HK-2 (cell line): ENCODE data around the gene MYRF.

ENCODE experiments used
- DNase-seq: peaks from one replicate; pipeline ENCODE4 v3.0.0-alpha.2; 2018; ENCODE audit not compliant: unreplicated experiment

MYRF gene

GRCh38 chr11:61718621-61719302 lies 33.7 kb upstream of the MYRF start:
- no peak for DNase-seq

GRCh38 chr11:61719978-61720377 lies 32.5 kb upstream of the MYRF start:
- DNase-seq: no peak

DNA sequence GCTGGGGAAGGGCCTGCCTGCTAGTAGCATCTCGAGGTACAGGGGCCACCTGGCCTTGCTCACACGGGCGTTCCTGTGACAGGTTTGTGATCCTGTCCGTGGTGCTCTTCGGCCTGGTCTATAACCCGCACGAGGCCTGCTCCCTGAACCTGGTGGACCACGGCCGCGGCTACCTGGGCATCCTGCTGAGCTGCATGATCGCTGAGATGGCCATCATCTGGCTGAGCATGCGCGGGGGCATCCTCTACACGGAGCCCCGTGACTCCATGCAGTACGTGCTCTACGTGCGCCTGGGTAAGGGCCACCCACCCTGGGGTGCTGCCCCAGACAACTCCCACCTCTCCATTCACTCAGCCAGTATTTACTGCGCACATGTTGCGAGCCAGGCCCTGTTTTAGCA lies 31.8 kb upstream of the MYRF start:
- DNase-seq: no peak

GRCh38 chr11:61724437-61724836 lies 28.0 kb upstream of the MYRF start:
- DNase-seq: no peak

DNA sequence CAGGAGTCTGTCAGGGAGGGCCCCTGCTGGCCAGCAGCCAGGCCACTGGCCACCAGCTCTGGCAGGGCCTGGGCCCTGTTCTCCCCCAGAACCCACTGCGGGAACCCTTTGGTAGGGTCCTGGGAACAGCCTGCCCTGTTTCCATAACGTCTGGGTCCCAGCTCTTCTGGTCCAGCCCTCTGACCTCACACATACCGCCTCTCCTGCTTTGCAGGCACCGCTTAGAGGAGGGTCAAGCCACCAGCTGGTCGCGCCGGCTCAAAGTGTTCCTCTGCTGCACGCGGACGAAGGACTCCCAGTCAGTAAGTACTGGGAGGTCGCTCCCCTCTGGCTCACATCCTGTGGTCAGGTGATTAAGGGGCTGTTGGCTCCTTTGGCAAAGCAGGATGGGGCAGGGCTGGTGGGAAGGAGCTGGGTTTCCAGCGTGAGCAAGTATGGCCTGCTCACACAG lies 26.6 kb upstream of the MYRF start:
- peak; percentile 63 for DNase-seq

GRCh38 chr11:61726775-61727174 lies 25.7 kb upstream of the MYRF start:
- no peak for DNase-seq

DNA sequence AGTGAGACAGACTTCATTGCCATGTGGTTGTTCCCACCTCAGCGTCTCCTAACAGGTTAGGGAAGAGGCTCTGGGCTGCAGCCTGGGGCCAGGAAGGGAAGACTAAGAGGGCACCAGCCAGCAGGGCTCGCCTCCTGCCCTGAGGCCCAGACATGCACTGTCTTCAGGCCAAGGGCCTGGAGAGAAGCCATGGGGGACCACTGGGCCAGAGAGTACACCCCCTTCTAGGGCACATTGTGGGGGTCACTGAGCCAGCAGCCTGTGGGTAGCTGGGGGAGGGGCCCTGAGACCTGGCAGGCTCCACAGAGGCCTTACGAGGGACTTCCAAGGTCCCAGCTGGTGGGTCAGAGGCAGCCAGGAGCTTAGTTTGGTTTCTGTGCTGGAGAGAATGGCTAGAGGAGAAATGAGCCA lies 25.0 kb upstream of the MYRF start:
- DNase-seq: no peak

DNA sequence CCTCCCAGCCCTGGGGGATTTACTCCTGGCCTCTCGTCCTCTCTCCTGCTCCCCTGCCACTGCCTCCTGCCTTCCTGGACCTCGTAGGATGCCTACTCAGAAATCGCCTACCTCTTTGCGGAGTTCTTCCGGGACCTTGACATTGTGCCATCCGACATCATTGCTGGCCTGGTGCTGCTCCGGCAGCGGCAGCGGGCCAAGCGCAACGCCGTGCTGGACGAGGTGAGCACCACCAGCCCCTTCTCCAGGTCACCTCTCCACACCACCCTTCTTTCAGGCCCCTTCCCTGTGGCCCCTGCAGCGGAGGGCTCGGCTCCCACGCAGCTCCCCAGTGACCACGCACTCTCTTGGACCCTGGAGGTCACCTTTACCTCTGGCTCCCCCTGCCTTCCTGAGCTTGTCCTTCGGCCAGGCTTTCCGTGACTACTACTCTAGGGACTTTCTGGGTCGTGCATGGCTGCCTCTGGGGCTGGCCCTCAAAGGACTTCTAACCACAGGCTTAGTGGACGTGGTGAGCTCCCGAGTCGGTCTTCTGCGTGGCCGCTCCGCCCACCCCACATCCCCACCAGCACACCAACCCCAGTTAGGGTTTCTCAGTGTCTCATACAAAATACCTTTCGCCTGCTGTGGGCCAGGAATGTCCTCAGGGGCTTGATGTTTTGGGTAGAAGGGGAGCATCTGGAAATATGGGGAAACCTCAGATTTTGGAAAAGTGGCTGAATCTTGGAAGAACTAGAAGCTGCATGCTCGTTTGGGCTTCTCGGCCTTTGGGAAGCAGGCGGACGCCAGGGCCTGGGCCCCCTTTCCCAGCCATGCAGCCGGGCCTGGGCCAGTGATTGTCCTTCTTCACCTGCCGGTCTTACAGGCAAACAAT lies 24.1 kb upstream of the MYRF start:
- peak; percentile 74 for DNase-seq

DNA sequence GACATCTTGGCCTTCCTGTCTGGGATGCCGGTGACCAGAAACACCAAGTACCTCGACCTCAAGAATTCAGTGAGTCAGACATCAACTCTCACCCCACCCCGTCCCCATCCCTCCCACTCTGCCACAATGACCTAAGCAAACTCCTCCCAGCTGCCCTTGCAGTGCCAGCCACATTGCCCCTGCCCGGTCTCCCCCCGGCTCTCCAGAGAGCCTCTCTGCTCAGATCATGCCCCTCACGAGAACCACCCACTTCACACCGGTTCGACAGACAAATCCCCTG lies 23.6 kb upstream of the MYRF start:
- peak; percentile 79 for DNase-seq

GRCh38 chr11:61730240-61730994 lies 22.0 kb upstream of the MYRF start:
- DNase-seq: peak; percentile 41

DNA sequence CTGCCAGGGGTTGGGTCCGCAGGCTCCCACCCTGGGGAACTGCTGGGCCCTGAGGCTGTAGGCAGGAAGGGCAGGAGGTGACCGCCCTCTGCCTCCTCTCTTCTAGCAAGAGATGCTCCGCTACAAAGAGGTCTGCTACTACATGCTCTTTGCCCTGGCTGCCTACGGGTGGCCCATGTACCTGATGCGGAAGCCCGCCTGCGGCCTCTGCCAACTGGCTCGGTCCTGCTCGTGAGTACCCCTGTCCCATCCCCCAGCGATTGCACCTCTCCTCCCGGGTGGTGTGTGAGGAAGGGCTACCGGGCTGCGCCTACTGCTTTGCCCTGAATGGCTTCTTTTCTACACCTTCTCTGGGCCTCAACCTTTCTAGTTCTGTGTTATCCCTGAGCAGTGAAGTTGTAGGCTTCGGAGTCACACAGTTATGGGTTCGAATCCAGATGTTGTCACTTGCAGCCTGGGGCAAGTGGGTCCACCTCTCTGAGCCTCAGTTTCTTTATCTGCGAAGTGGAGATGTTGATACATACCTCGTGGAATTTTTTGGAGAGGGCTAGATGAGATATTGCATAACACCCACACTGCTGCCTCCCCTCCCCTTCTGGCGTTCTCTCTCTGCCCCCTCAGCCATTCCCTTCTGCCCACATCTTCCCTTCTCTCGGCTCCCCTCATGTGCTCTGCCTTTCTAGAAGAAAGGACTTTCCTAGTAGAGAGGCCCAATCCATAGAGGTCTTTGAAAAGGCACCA lies 21.1 kb upstream of the MYRF start:
- no peak for DNase-seq

DNA sequence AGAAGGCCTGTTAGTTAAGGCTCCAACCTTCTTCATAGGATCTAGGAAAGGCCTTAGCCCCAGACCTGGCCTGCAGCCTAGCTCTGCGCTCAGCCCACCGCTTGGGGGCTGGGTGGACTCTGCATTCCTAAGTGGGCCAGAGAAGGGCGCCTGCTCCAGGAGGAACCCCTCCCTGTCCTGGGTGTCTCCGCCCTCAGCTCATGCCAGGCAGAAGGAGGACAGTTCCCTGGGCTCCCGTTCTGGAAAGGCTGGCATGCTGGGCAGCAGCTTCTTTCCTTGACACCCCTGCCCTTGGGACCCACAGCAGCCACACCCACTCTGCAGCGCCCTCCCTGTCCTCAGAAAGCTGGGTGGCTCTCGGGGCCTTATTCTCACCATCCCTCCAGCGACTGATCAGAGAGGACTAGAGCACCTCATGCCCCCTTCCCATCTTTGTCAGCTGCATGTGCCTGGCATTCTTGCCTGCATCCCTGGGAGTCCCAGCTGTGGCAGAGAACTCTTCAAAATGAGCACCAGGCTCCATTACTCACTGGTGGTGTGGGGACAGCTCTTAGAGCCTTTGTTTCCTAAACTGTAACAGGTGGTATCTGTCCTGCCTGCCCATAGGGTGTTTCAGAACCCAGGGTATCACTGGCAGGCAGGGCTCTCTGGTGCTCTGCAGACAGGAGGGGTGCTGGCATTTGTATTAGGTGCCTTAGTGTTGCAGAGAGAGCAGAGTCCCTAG lies 20.3 kb upstream of the MYRF start:
- no peak for DNase-seq

GRCh38 chr11:61732705-61733104 lies 19.7 kb upstream of the MYRF start:
- no peak for DNase-seq

GRCh38 chr11:61733120-61733978 lies 19.1 kb upstream of the MYRF start:
- peak; percentile 73 for DNase-seq

GRCh38 chr11:61734767-61735166 lies 17.7 kb upstream of the MYRF start:
- no peak for DNase-seq

DNA sequence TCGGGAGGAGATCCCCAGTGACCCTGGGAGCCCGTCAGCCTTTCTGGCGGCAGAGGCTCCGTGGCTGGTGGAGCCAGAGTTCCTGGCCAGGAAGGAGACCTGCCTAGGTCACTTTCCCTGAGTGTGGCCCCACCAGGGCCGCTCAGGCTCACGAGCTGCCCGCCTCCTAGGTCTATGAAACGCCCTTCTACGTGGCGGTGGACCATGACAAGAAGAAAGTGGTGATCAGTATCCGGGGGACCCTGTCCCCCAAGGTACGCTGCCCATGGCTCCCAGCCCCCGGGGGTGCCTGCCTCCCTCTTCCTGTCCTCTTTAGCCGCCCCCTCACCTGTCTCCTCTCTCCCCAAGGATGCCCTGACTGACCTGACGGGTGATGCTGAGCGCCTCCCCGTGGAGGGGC lies 17.0 kb upstream of the MYRF start:
- no peak for DNase-seq

- DNase-seq: no peak
Observed at GRCh38 chr11:61736310-61736709, 16.1 kb upstream of the MYRF start.

- DNase-seq: no peak
Observed at GRCh38 chr11:61737131-61737530, 15.3 kb upstream of the MYRF start.

DNA sequence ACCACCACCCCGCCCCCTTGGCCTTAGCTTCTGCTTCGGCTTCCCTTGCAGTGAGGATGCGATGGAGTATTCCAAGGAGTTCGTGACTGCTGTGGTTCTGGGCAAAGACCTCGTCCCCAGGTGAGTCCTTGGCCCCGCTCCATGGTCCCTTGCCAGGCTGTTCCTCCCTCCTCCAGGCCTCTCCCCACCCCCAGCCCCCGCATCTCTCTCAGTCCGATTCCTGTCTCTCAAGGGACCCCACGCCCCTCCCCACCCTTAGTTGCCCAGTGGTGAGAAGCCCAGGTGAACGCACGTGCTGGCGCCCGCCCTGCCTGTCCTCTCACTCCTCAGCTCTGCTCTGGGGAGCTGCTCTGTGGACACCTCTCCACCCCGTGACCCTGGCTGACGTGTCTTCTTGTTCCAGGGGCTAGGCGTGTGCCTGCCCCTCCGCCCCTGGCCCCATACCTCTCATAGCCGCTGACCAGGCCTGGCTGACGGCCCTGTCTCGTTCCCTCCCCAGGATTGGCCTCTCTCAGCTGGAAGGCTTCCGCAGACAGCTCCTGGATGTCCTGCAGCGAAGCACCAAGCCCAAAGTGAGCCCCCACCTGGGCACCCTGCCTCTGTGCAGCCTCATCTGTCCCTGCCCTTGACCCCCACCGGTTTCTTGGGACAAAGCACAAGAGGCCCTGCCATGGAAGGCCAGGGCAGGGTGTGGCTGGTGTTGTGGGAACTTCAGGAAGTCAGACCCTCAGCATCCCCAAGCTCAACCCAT lies 14.6 kb upstream of the MYRF start:
- DNase-seq: no peak

GRCh38 chr11:61738776-61739175 lies 13.7 kb upstream of the MYRF start:
- no peak for DNase-seq
